Lower leg skin (tissue), 3 donors: ENCODE measurements around the gene ZSCAN16.

Experiments
- POLR2A ChIP-seq, 2 donors: fragments of 450-650 bp; IDR thresholded peaks; one replicate each; pipeline ENCODE4 v1.6.1; 2016 to 2017; ENCODE audit warnings: antibody characterized with exemption in 2 of 2, mild to moderate bottlenecking in 1 of 2, moderate library complexity in 1 of 2
- TF ChIP-seq, protein P1 (sequence below), 3 donors: fragments of 450-650 bp; IDR thresholded peaks; one replicate each; pipeline ENCODE4 v1.5.1; 2016; ENCODE audit warnings: antibody characterized with exemption in 3 of 3, mild to moderate bottlenecking in 3 of 3, moderate library complexity in 2 of 3

DNA sequence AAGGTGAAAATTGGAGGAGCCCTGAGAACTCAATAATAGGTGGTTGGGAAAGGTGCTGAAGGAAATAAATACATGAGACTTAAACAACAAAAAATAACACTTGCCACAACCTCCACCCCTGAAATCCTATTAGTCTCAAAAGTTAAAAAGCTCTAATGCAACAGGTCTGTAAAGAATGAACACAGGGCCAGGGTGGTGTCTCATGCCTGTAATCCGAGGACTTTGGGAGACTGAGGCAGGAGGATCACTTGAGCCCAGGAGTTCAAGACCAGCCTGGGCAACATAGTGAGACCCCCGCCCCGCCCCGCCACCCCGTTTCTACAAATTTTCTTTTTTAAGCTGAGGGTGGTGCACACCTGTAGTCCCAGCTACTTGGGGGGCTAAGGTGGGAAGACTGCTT is 16.2 kb downstream of the ZSCAN16 start:
- TF ChIP-seq, protein P1, sequence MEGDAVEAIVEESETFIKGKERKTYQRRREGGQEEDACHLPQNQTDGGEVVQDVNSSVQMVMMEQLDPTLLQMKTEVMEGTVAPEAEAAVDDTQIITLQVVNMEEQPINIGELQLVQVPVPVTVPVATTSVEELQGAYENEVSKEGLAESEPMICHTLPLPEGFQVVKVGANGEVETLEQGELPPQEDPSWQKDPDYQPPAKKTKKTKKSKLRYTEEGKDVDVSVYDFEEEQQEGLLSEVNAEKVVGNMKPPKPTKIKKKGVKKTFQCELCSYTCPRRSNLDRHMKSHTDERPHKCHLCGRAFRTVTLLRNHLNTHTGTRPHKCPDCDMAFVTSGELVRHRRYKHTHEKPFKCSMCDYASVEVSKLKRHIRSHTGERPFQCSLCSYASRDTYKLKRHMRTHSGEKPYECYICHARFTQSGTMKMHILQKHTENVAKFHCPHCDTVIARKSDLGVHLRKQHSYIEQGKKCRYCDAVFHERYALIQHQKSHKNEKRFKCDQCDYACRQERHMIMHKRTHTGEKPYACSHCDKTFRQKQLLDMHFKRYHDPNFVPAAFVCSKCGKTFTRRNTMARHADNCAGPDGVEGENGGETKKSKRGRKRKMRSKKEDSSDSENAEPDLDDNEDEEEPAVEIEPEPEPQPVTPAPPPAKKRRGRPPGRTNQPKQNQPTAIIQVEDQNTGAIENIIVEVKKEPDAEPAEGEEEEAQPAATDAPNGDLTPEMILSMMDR (IDR thresholded peaks at IDR 0.05): no peak
- no peak for TF ChIP-seq POLR2A (IDR thresholded peaks at IDR 0.05)
